Neuron (in vitro differentiated cells): ENCODE data around the gene EFCAB12.

ENCODE experiments used
- H2AFZ ChIP-seq: one replicate; pipeline ENCODE4 v1.6.1; 2013; ENCODE audit warnings: low read depth, mild to moderate bottlenecking, inconsistent platforms, low read length, moderate library complexity
- H3K27me3 ChIP-seq: one replicate; pipeline ENCODE4 v1.6.1; 2013; ENCODE audit warnings: low read length; ENCODE audit not compliant: insufficient read depth
- H3K36me3 ChIP-seq: one replicate; pipeline ENCODE4 v1.6.1; 2013; ENCODE audit warnings: low read length; ENCODE audit not compliant: insufficient read depth
- H3K4me1 ChIP-seq: one replicate; pipeline ENCODE4 v1.6.1; 2013; ENCODE audit warnings: low read length; ENCODE audit not compliant: insufficient read depth
- H3K4me3 ChIP-seq: 2 replicates; pipeline ENCODE4 v1.5.1; 2013; ENCODE audit warnings: mild to moderate bottlenecking, low read length, moderate library complexity
- H3K9me3 ChIP-seq: one replicate; pipeline ENCODE4 v1.6.1; 2013; ENCODE audit warnings: low read length

The EFCAB12 gene

GRCh38 chr3:129461461-129462146 lies 33.2 kb upstream of the EFCAB12 start:
- Histone ChIP-seq H3K4me1 (peaks cover 3% of the 10 kb centered on the region), H3K9me3 (no peaks in the 10 kb centered on the region), H3K27me3 (no peaks in the 10 kb centered on the region), H2AFZ (no peak overlapping the region), H3K36me3 (peaks cover 32% of the 10 kb centered on the region), H3K4me3 (no peak overlapping the region)

GRCh38 chr3:129461022-129461421 lies 32.6 kb upstream of the EFCAB12 start:
- Histone ChIP-seq H2AFZ (no peak overlapping the region), H3K9me3 (no peaks in the 10 kb centered on the region), H3K4me3 (no peak overlapping the region), H3K36me3 (peaks cover 32% of the 10 kb centered on the region), H3K4me1 (peaks cover 3% of the 10 kb centered on the region), H3K27me3 (no peaks in the 10 kb centered on the region)

GRCh38 chr3:129460572-129460971 lies 32.1 kb upstream of the EFCAB12 start:
- H3K36me3 ChIP-seq: peaks cover 32% of the 10 kb centered on the region
- no peaks in the 10 kb centered on the region for H3K9me3 ChIP-seq
- H2AFZ ChIP-seq: no peak overlapping the region

GRCh38 chr3:129460155-129460554 lies 31.7 kb upstream of the EFCAB12 start:
- H3K4me1 ChIP-seq: peaks cover 3% of the 10 kb centered on the region
- peaks cover 32% of the 10 kb centered on the region for H3K36me3 ChIP-seq
- H3K4me3 ChIP-seq: no peak overlapping the region
- no peak overlapping the region for H2AFZ ChIP-seq
- H3K27me3 ChIP-seq: no peaks in the 10 kb centered on the region
- no peaks in the 10 kb centered on the region for H3K9me3 ChIP-seq

More at GRCh38 chr3:129460572-129460971, 32.1 kb upstream of the EFCAB12 start:
- no peak overlapping the region for H3K4me3 ChIP-seq
- peaks cover 3% of the 10 kb centered on the region for H3K4me1 ChIP-seq
- H3K27me3 ChIP-seq: no peaks in the 10 kb centered on the region

- no peaks in the 10 kb centered on the region for H3K9me3 ChIP-seq
- peaks cover 50% of the 10 kb centered on the region for H3K36me3 ChIP-seq
Observed at GRCh38 chr3:129453732-129454131, 25.3 kb upstream of the EFCAB12 start.

GRCh38 chr3:129449279-129450115 lies 21.1 kb upstream of the EFCAB12 start:
- no peak overlapping the region for H3K4me3 ChIP-seq
- peaks cover 11% of the 10 kb centered on the region for H3K4me1 ChIP-seq

More at GRCh38 chr3:129453732-129454131, 25.3 kb upstream of the EFCAB12 start:
- peaks cover 11% of the 10 kb centered on the region for H3K4me1 ChIP-seq
- H3K4me3 ChIP-seq: no peak overlapping the region
- H3K27me3 ChIP-seq: no peaks in the 10 kb centered on the region
- H2AFZ ChIP-seq: no peak overlapping the region

GRCh38 chr3:129448186-129448895 lies 19.9 kb upstream of the EFCAB12 start:
- Histone ChIP-seq H3K36me3 (peaks cover 25% of the 10 kb centered on the region), H3K27me3 (no peaks in the 10 kb centered on the region), H3K4me1 (peaks cover 11% of the 10 kb centered on the region), H3K4me3 (no peak overlapping the region), H3K9me3 (no peaks in the 10 kb centered on the region), H2AFZ (no peak overlapping the region)

More at GRCh38 chr3:129449279-129450115, 21.1 kb upstream of the EFCAB12 start:
- Histone ChIP-seq H3K27me3 (no peaks in the 10 kb centered on the region), H2AFZ (peak overlapping the region; percentile 14), H3K9me3 (no peaks in the 10 kb centered on the region), H3K36me3 (peaks cover 36% of the 10 kb centered on the region)

- peaks cover 15% of the 10 kb centered on the region for H3K4me1 ChIP-seq
- H3K36me3 ChIP-seq: peaks cover 12% of the 10 kb centered on the region
- H2AFZ ChIP-seq: no peak overlapping the region
- H3K4me3 ChIP-seq: no peak overlapping the region
- no peaks in the 10 kb centered on the region for H3K27me3 ChIP-seq
- H3K9me3 ChIP-seq: no peaks in the 10 kb centered on the region
Observed at GRCh38 chr3:129446926-129447325, 18.5 kb upstream of the EFCAB12 start.

GRCh38 chr3:129445471-129445870 lies 17.0 kb upstream of the EFCAB12 start:
- no peaks in the 10 kb centered on the region for H3K9me3 ChIP-seq
- peaks cover 26% of the 10 kb centered on the region for H3K4me1 ChIP-seq
- H3K4me3 ChIP-seq: no peak overlapping the region
- peaks cover 4% of the 10 kb centered on the region for H3K36me3 ChIP-seq
- H2AFZ ChIP-seq: no peak overlapping the region
- no peaks in the 10 kb centered on the region for H3K27me3 ChIP-seq

- Histone ChIP-seq H3K27me3 (no peaks in the 10 kb centered on the region), H3K9me3 (no peaks in the 10 kb centered on the region), H3K4me1 (peaks cover 21% of the 10 kb centered on the region), H2AFZ (no peak overlapping the region), H3K4me3 (no peak overlapping the region), H3K36me3 (peaks cover under 1% of the 10 kb centered on the region)
Observed at GRCh38 chr3:129442947-129443346, 14.5 kb upstream of the EFCAB12 start.

- no peak overlapping the region for H2AFZ ChIP-seq
- peaks cover 5% of the 10 kb centered on the region for H3K36me3 ChIP-seq
- no peaks in the 10 kb centered on the region for H3K9me3 ChIP-seq
- no peaks in the 10 kb centered on the region for H3K27me3 ChIP-seq
- H3K4me3 ChIP-seq: no peak overlapping the region
- H3K4me1 ChIP-seq: peaks cover 21% of the 10 kb centered on the region
Observed at GRCh38 chr3:129442486-129442885, 14.1 kb upstream of the EFCAB12 start.

GRCh38 chr3:129441782-129442181 lies 13.3 kb upstream of the EFCAB12 start:
- Histone ChIP-seq H3K4me1 (peaks cover 21% of the 10 kb centered on the region), H3K36me3 (peaks cover 11% of the 10 kb centered on the region), H3K4me3 (no peak overlapping the region), H3K9me3 (no peaks in the 10 kb centered on the region), H3K27me3 (no peaks in the 10 kb centered on the region), H2AFZ (no peak overlapping the region)

GRCh38 chr3:129441215-129441614 lies 12.8 kb upstream of the EFCAB12 start:
- Histone ChIP-seq H2AFZ (no peak overlapping the region), H3K9me3 (no peaks in the 10 kb centered on the region), H3K27me3 (no peaks in the 10 kb centered on the region), H3K4me3 (peak overlapping the region; percentile 74), H3K36me3 (peaks cover 15% of the 10 kb centered on the region), H3K4me1 (peaks cover 21% of the 10 kb centered on the region)
